NCI-H2171 treated with DMSO at 0.1 percent for 48 hours (cell line): ENCODE measurements around the gene TRIM36.
A peak's percentile ranks its signal among the peaks of the same experiment; 100 is the strongest.

Experiments used
- DNase-seq: peaks from one replicate; lab custom pipeline; 2025; lab: John Stamatoyannopoulos, UW

Gene TRIM36

DNA sequence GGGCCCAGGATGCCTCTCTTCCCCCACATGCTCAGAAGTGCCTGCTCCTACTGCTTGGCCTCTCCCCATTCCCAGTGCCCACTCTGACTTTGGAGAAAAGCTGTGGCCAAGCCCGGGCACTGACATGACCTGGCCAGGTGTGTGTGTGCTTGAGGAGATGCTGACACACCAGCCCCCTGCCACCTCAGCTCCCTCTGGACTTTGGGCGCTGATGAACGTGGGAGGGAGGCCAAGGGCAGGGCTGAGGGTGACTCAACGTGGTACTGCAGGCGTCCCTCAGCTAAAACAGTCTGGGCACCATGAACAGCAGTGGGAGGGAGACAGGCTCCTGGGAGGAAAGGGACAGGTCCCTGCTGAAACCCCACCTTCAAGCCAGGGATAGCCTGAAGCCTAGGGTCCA lies 3.9 kb downstream of the TRIM36 start:
- DNase-seq, result no peak

- DNase-seq, result no peak
These were observed 8.7 kb downstream of the TRIM36 start for GRCh38 chr5:115160975-115161475.

DNA sequence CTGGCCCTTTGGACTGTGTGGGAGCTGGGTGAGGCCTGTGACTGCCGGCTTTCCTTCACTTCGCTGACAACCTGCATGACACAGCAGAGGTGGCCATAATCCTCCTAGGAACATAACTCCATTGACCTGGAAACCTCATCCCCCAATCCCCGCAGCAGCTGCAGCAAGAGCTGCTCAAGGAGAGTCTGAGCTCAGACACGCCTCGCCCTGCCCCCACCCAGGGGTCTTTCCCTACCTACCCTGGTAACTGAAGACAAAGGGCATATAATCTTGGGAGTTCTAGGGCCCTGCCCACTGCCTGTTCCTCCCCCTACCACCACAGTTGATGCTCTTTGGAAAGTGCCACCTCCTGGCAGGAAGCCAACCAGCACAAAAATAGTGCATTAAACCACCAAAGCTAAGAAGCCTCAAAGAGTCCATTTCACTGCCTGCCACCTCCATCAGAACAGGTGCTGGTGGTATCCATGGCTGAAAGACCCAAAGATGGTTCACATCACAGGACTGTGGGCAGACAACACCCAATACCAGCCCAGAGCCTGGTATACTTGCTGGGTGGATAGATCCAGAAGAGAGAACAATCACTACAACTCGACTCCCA lies 18.4 kb downstream of the TRIM36 start:
- no peak for DNase-seq

DNA sequence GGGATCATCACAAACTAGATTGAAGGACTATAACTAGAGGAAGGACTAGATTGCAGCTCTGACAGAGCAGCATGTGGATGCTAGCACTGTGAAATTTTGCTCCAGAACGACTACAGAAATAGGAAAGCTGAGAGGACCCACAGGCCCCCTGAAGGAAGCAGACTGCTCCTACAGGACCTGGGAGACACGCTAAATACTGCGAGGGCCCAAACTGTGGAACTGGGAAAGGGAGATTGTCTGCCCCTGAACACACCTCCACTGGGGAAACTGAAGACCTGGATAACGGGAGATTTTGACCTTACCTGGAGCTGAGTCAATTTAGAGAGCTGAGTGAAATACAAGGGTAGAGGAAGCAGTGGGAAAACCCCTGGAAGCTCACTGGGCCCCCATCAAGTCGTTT lies 19.2 kb downstream of the TRIM36 start:
- DNase-seq, result no peak

- DNase-seq, result no peak
These were observed 22.7 kb downstream of the TRIM36 start for GRCh38 chr5:115147052-115147451.

- DNase-seq, result no peak
These were observed 33.4 kb downstream of the TRIM36 start for GRCh38 chr5:115136294-115136693.

DNA sequence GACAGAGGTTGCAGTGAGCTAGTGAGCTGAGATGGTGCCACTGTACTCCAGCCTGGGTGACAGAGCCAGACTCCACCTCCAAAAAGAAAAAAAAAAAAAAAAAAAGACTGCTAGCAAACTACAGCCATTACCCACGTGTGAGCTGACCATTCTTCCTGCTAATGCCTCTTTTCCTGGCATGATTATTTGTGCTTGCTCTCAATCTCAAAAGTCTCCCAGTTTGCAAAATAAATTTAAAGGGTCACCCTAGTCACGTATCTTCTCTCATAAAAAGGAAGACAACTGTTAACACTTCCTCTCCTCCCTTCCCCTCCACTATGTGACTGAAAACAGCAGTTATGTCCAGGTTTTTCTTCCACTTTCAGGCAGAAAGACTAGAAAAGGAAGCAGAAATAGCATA lies 37.2 kb downstream of the TRIM36 start:
- DNase-seq, result no peak

DNA sequence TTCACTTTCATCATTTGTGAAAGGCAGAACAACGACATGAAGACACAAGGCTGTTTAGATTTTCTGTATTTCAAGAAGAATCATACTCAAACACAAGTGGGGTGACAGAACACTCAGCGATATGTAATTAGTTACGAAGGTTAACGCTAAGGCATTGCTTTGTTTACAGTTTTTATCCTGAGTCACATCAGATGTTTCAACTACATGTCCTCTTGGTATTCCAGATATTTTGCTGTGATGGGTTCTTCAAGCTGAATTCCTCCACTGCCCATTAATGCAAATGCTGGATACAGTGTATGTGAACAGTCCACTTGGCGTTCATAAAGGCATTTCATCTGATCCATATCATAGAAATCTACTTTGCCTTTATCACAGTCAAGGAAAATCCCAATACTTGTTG lies 43.4 kb downstream of the TRIM36 start:
- no peak for DNase-seq

GRCh38 chr5:115124741-115125140 lies 45.0 kb downstream of the TRIM36 start:
- no peak for DNase-seq

- no peak for DNase-seq
These were observed 53.7 kb downstream of the TRIM36 start for GRCh38 chr5:115116001-115116400.

GRCh38 chr5:115109840-115110239 lies 59.9 kb downstream of the TRIM36 start:
- DNase-seq, result no peak

DNA sequence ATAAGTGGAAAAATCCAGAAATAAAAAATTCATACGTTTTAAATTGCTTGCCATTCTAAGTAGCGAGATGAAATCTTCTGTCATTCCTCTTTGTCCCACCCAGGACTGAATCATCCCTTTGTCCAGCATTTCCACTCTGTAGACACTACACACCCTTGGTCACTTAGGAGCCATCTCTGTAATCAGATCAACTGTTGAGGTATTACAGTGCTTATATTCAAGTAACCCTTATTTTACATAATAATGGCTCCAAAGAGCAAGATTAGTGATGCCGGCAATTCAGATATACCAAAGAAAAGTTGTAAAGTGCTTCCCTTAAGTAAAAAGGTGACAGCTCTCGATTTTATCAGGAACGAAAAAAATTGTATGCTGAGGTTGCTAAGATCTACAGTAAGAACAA lies 60.4 kb downstream of the TRIM36 start:
- DNase-seq, result no peak

GRCh38 chr5:115100319-115100955 lies 69.3 kb downstream of the TRIM36 start:
- DNase-seq, result peak; percentile 1

DNA sequence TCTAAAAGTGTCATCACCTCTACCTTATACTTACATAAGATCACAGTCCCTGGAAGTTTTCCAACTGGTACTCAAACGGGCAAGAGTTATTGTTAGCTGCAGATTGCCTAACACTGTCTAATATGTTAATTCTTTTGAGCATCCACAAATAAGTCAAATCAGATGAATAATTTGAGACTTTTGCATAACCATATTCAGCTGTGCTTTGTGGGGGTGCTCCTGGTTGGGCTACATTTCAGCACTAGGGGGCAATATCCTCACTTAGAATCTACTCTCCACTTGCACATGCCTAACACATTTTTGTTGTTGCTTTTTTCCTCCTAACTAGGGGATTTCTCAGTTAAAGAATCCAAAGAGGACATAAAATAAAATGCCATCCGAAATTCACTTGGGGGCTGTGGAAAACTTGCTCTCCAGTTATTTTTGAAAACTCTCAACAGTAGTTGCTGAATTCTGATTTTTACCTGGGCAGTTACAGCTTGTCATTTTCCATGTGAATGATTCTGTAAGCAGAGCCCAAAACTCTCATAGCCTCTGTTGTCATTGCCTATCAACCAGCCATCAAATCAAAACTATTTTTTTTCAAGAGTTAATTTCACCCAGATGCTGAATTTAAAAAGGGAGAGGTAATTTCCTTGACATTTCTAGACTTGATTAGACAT lies 71.5 kb downstream of the TRIM36 start:
- peak; percentile 21 for DNase-seq

- DNase-seq, result no peak
These were observed 72.5 kb downstream of the TRIM36 start for GRCh38 chr5:115097236-115097635.

- no peak for DNase-seq
These were observed 73.5 kb downstream of the TRIM36 start for GRCh38 chr5:115096034-115096769.

DNA sequence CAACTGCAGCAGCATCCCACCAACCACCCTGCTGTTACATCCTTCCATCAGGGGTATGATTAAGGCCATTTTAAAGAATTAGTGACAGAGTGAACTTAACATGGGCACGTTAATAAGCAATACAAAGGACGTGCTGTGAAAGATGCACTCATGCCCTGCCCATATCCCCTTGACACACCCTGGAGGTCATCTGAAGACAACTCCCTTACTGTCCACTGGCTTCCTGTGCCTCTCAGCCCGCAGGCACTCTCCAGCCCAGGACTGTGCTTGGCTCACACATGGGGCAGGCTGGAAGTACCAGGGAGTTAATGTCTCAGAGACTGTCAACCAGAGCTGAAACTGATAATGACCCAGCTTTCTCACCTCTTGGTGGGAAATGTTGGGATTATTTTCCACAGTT lies 81.8 kb downstream of the TRIM36 start:
- no peak for DNase-seq

DNA sequence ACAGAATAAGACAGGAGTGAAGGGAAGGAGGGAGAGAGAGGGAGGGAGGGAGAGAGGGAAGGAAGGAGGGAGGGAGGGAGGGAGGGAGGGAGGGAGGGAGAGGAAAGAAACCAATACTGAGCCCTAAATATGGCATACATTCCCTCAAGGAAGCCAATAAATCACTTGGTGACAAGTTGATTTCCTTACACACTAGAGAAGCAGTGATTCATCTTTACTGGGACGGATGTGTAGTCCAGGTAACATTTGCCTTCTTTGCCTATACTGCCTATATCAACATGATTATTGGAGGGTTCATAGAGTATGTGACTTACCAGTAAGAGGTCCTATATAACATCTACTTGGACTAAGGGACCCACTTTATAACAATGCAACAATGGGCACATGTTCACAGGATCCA lies 83.2 kb downstream of the TRIM36 start:
- DNase-seq, result no peak

DNA sequence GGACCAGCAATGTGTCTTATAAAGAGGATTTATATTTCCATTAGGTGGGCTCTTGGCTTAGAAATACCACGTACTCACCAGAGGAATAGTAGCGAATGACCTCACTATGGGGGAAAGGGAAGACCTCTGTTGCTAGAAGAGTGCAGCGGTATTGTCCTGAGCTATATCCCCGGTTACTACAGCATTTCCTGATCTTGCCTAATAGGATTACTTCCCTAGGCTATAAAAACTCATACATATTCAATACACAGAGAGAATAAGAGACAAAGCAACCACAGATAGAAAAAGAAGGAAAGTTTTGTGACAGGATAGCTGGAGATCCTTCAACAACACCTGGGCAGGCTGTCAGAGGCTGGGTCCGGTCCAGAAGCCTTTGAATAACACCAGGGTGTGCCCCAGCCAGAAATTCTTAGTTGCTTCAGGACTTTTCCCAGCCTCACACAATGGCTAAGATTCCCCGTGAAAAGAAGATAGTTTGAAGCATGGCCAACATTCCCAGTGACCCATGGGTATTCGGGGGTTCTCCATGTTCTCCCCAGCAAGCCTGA lies 85.4 kb downstream of the TRIM36 start:
- no peak for DNase-seq

DNA sequence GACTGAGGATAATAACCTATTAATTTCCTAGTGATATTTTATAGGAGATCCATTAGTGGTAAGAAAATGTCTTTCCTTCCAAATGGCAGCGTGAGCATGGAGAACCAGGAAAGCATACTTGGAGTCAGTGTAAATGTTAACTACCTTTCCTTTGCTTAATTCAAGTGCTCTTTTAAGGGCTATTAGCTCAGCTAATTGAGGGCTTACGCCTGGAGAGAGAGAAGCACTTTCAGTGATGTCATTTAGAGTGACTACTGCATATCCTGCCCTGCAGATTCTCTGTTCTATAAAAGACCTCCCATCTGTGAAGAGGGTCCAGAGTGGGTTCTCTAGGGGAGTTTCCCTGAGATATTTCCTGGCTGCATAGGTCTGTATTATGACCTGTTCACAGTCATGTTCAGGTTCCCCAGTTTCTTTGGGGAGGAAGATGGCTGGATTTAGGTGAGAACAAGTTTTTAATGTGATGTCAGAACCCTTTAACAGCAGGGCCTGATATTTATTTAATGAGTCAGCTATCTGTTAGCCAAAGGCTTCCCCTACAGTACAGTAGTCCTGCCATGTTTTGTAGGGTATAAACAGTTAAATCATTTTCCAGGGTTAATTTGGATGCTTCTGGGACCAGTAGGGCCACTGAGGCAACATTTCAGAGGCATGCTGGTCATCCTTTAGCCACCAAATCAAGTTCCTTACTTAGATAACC lies 89.6 kb downstream of the TRIM36 start:
- DNase-seq, result no peak
